Measurements from ENCODE around the gene SLC24A3.

- TF ChIP-seq CTCF (IDR thresholded peaks at IDR 0.05): no peak
- TF ChIP-seq TCF7L2 (IDR thresholded peaks at IDR 0.05; ENCODE audit: low read depth, low read length): no peak
- no peak for TF ChIP-seq POLR2AphosphoS5 (IDR thresholded peaks at IDR 0.05; ENCODE audit: low read depth, low read length)
- TF ChIP-seq REST (IDR thresholded peaks at IDR 0.05; ENCODE audit: insufficient read depth in 1 of 2, low read depth in 2 of 2, low read length in 1 of 2): no peak
- no peak for TF ChIP-seq SIN3A (IDR thresholded peaks at IDR 0.05; ENCODE audit: borderline replicate concordance, insufficient read depth, low read depth, low read length)
Measured at GRCh38 chr20:19701429-19701828, 489.0 kb downstream of the SLC24A3 start.

All from Panc1 (cell line).